A673 (cell line): Measurements from ENCODE around the gene CEMIP. TPM values are rescaled to one million over a fixed set of nuclear protein-coding genes. Genes with fewer than 3 reads are reported as not detected.

ENCODE experiments used
- BruUV-seq: library from RNA; stranded (reverse); fragments of 400-500 nt; replicated peaks from 2 replicates; lab custom pipeline; 2021; lab: Mats Ljungman, UMichigan
- CTCF ChIA-PET: fragments of 300-600 bp; sonication (Branson Sonifier 250); formaldehyde crosslinking; loops from one replicate; lab custom pipeline; 2022; ENCODE audit warnings: antibody characterized with exemption; lab: Charles Lee
- POLR2A ChIA-PET: fragments of 300-600 bp; sonication (Branson Sonifier 250); formaldehyde crosslinking; loops from one replicate; lab custom pipeline; 2022; ENCODE audit warnings: antibody characterized with exemption; ENCODE audit not compliant: low non-redundant PET; lab: Charles Lee
- DNase-seq: peaks from one replicate; pipeline ENCODE4 v3.0.0-alpha.2; 2015; ENCODE audit warnings: low spot score
- H3K27ac ChIP-seq: fragments of 200-600 bp; sonication (generic); 2 replicates; pipeline ENCODE4 v1.5.1; 2016; ENCODE audit warnings: mixed run types, low read depth, mild to moderate bottlenecking, mixed read lengths, antibody characterized with exemption, low read length; ENCODE audit not compliant: poor library complexity, severe bottlenecking
- H3K27me3 ChIP-seq: fragments of 200-600 bp; sonication (generic); replicated peaks from 2 replicates; pipeline ENCODE4 v1.6.1; 2017; ENCODE audit warnings: mixed run types, low read depth, mild to moderate bottlenecking, mixed read lengths, antibody characterized with exemption, low read length; ENCODE audit not compliant: insufficient read depth, poor library complexity
- H3K36me3 ChIP-seq: fragments of 200-600 bp; sonication (generic); 2 replicates; pipeline ENCODE4 v1.6.1; 2016; ENCODE audit warnings: mixed run types, mild to moderate bottlenecking, mixed read lengths, antibody characterized with exemption, low read length; ENCODE audit not compliant: insufficient read depth, poor library complexity, severe bottlenecking
- H3K4me1 ChIP-seq: fragments of 200-600 bp; sonication (generic); 2 replicates; pipeline ENCODE4 v1.6.1; 2017; ENCODE audit warnings: mixed run types, mild to moderate bottlenecking, mixed read lengths, antibody characterized with exemption, low read length; ENCODE audit not compliant: insufficient read depth, poor library complexity, severe bottlenecking
- H3K4me3 ChIP-seq: fragments of 200-600 bp; sonication (generic); 2 replicates; pipeline ENCODE4 v1.5.1; 2016; ENCODE audit warnings: low read depth, mixed run types, mild to moderate bottlenecking, mixed read lengths, low read length; ENCODE audit not compliant: poor library complexity, severe bottlenecking
- H3K9me3 ChIP-seq: fragments of 200-600 bp; sonication (generic); 2 replicates; pipeline ENCODE4 v1.6.1; 2016; ENCODE audit warnings: mixed run types, low read depth, mild to moderate bottlenecking, mixed read lengths, antibody characterized with exemption, low read length; ENCODE audit not compliant: poor library complexity, severe bottlenecking
- CTCF ChIP-seq: fragments of 300-800, 200-600 bp; sonication (generic); conservative IDR thresholded peaks from 2 replicates; pipeline ENCODE4 v1.5.1; 2017; ENCODE audit warnings: low read depth, mild to moderate bottlenecking, antibody characterized with exemption, low read length, moderate library complexity, mixed read lengths
- EZH2 ChIP-seq: fragments of 200-600 bp; sonication (generic); IDR thresholded peaks from 2 replicates; pipeline ENCODE4 v1.6.1; 2017; ENCODE audit warnings: borderline replicate concordance, low read depth, mild to moderate bottlenecking, mixed read lengths, antibody characterized with exemption, low read length; ENCODE audit not compliant: poor library complexity, severe bottlenecking
- intact Hi-C: fragments of 100-400 bp; cut with micrococcal nuclease; formaldehyde crosslinking; loops from one replicate; pipeline ENCODE4 v1.10.0; 2022; ENCODE audit not compliant: unreplicated experiment
- total RNA-seq: library from RNA; stranded (reverse); gene quantifications from 2 replicates; pipeline ENCODE4 v1.2.3, GENCODE V29; 2021

CEMIP gene
- total RNA-seq, 1 experiment from 2014 or later = not detected

- no TSS peak for BruUV-seq
- no peaks in the 10 kb centered on the region for H3K27me3 ChIP-seq
- TF ChIP-seq CTCF (no peak), EZH2 (no peak)
- ChIA-PET POLR2A (no interaction called here), CTCF (no interaction called here)
- intact Hi-C loops = no loop called here
- H3K27ac ChIP-seq = no peak overlapping the region
- H3K36me3 ChIP-seq = no peaks in the 10 kb centered on the region
- no peaks in the 10 kb centered on the region for H3K9me3 ChIP-seq
- no peak for DNase-seq
- H3K4me1 ChIP-seq = no peaks in the 10 kb centered on the region
- no peak overlapping the region for H3K4me3 ChIP-seq
These were observed 11.0 kb upstream of the CEMIP start for GRCh38 chr15:80768158-80768557.

- no peak for TF ChIP-seq EZH2
- no peak for TF ChIP-seq CTCF
- no TSS peak for BruUV-seq
These were observed 9.9 kb upstream of the CEMIP start for GRCh38 chr15:80769153-80769828.

GRCh38 chr15:80769829-80770705 lies 9.1 kb upstream of the CEMIP start:
- POLR2A ChIA-PET = no interaction called here
- CTCF ChIA-PET = no interaction called here
- Histone ChIP-seq H3K27me3 (no peaks in the 10 kb centered on the region), H3K36me3 (no peaks in the 10 kb centered on the region), H3K9me3 (no peaks in the 10 kb centered on the region), H3K27ac (no peak overlapping the region), H3K4me1 (no peaks in the 10 kb centered on the region), H3K4me3 (no peak overlapping the region)
- no peak for TF ChIP-seq CTCF
- peak; percentile 39 for DNase-seq
- intact Hi-C loops = loop anchor here (10.0 kb wide), 1 partner anchor 105 kb away; no protein-coding TSS in a partner anchor
- BruUV-seq = no TSS peak

More at GRCh38 chr15:80769153-80769828, 9.9 kb upstream of the CEMIP start:
- H3K9me3 ChIP-seq = no peaks in the 10 kb centered on the region
- DNase-seq = no peak
- ChIA-PET CTCF (no interaction called here), POLR2A (no interaction called here)
- no peaks in the 10 kb centered on the region for H3K27me3 ChIP-seq
- no peak overlapping the region for H3K4me3 ChIP-seq
- no peaks in the 10 kb centered on the region for H3K36me3 ChIP-seq
- intact Hi-C loops = no loop called here
- no peaks in the 10 kb centered on the region for H3K4me1 ChIP-seq
- H3K27ac ChIP-seq = no peak overlapping the region
